Heart right ventricle (tissue), 16 donors: ENCODE results near the gene BPIFB1. TPM values are rescaled to one million over a fixed set of nuclear protein-coding genes. Genes with fewer than 3 reads are reported as not detected.

Experiments
- ATAC-seq, 8 donors: fragments of 200-7000 bp; cut with Tn5 transposase; one replicate each; pipeline ENCODE4 v1.9.1; 2020; ENCODE audit warnings: mild to moderate bottlenecking in 8 of 8, moderate library complexity in 8 of 8, moderate number of reproducible peaks in 1 of 8
- DNase-seq, 2 donors: peaks; one replicate each; pipeline ENCODE4 v3.0.0-alpha.2; 2020
- H3K27ac ChIP-seq, 10 donors: fragments of 200-600 bp; sonication (generic) in 2 of 10; one replicate each; pipeline versions ENCODE4 v1.5.0 to v1.8.0; 2020 to 2022; ENCODE audit warnings: mild to moderate bottlenecking in 3 of 10
- H3K27me3 ChIP-seq, 7 donors: fragments of 200-600 bp; one replicate each; pipeline ENCODE4 v1.8.0; 2021 to 2022; ENCODE audit warnings: mild to moderate bottlenecking in 2 of 7
- H3K36me3 ChIP-seq, 9 donors: fragments of 200-600 bp; sonication (generic) in 1 of 9; one replicate each; pipeline versions ENCODE4 v1.5.0 to v1.8.0; 2020 to 2022; ENCODE audit warnings: mild to moderate bottlenecking in 2 of 9
- H3K4me1 ChIP-seq, 9 donors: fragments of 200-600 bp; sonication (generic) in 1 of 9; one replicate each; pipeline versions ENCODE4 v1.5.0 to v1.8.0; 2020 to 2022; ENCODE audit warnings: mild to moderate bottlenecking in 4 of 9
- H3K4me3 ChIP-seq, 10 donors: fragments of 200-600 bp; sonication (generic) in 2 of 10; one replicate each; pipeline versions ENCODE4 v1.5.0 to v1.8.0; 2020 to 2022; ENCODE audit warnings: mild to moderate bottlenecking in 7 of 10, moderate library complexity in 2 of 10
- H3K9me3 ChIP-seq, 11 donors: fragments of 200-600 bp in 10 of 11; sonication (generic) in 2 of 11; one replicate each; pipeline versions ENCODE4 v1.5.0 to v1.8.0; 2013 to 2022; ENCODE audit warnings: mild to moderate bottlenecking in 2 of 11, control low read depth in 1 of 11, moderate library complexity in 1 of 11
- WGBS, 2 donors: extraction: QIAGEN DNeasy Blood & Tissue Kit; methylation state at CpG; one replicate each; pipeline ENCODE4 v1.1.7; 2013; ENCODE audit warnings: inconsistent platforms in 1 of 2; 5-methylcytosine and 5-hydroxymethylcytosine counted together
- intact Hi-C, 10 donors: fragments of 100-400 bp; cut with DNase I; formaldehyde crosslinking; loops; one replicate each; pipeline versions ENCODE4 v1.11.1 to v1.14.2; 2022
- polyA plus RNA-seq, 2 donors: library from polyadenylated mRNA; stranded (reverse); fragments of 200-250 nt; gene quantifications; one replicate each; pipeline ENCODE4 v1.2.3, GENCODE V29; 2013
- total RNA-seq, 10 donors: library from RNA; stranded (reverse); fragmentation: NEBNext Ultra II Directional in 3 of 10; extraction: Animal tissue kit (Norgen Biotek cat#: 25700) in 3 of 10; gene quantifications; one replicate each; pipeline versions ENCODE4 v1.2.1 to v1.2.4, GENCODE V29; 2021 to 2023
- TF ChIP-seq, protein P1 (sequence below), 9 donors: fragments of 200-600 bp; sonication (generic) in 2 of 9; IDR thresholded peaks; one replicate each; pipeline versions ENCODE4 v1.5.0 to v1.8.0; 2021 to 2022; ENCODE audit warnings: antibody characterized with exemption in 9 of 9, mild to moderate bottlenecking in 5 of 9, moderate library complexity in 1 of 9
- donor health status: Arrhythmogenic right ventricular cardiomyopathy.
- donor health status: ischemic (EF 13 %, LVEDD 7.1; RV severe dilation, severe dysfunction).
- donor health status: healthy with polysubstance abuse.
- donor health status: DM: no; HTN: yes; CAD: no.
- donor health status: DM: no; HTN: no; CAD: no.
- donor health status: ischemic (EF 25% LVEDD 6.9; RV normal size, moderate dysfunction).
- donor health status: ischemic (EF 25% LVEDD 5.7; RV mildly dilated, moderate dysfunction).
- donor health status: healthy.
- donor health status: DM: yes; HTN: yes; CAD: no.
- donor health status: Ischemic cardiomyopathy.
- donor health status: ischemic (EF 35%, LVEDD 5.7; RV mildly dilated, moderate dysfunction).
- donor health status: nonischemic (EF 11% LVEDD 7.7; RV severe dilation, severe dysfunction).
- donor health status: DM: yes; HTN: yes; CAD: no.
- donor health status: PGD.
- donor health status: ischemic (EF 29% LVEDD 5.4; RV normal size, mild dysfunction).
- donor health status: nonischemic (EF 23%, LVEDD 6.1; RV moderate dilation, normal function).

The BPIFB1 gene
- total and polyA plus RNA-seq, 12 donors: 0.03 TPM; not detected in 11

DNA sequence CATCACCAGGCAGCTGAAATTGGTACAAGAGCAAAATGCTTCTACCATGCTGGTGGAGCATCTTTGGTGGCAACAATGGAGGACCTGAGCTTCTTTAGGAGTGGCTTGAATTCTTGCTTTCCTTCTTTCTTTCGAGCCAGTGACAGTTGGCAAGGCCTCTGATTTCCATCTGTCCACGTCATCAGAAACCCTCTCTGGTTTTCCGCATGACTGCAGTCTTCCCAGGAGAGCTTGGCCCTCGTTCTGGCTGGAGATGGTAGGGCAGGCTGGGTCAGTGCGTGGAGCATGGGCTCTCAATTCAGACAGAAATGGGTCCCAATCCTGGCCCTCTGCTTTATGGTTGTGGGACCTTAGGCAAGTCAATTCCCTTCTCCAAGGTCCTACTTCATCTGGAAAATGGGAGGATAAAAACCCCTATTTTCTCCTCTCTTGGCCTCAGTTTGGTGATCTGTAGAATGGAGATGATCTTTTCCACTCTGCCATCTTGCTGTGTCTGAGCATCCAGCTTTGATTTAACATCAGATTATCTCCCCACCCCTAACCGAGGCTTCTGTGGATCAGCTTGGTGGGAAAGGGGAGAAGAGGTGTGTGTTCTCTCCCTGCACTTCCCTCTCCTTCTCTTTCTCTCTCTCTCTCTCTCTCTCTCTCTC is 3.6 kb upstream of the BPIFB1 start:
- H3K27me3 ChIP-seq: peaks cover 0 to 58% (median 38%) of the 10 kb centered on the region in 7 donors
- 64 to 77% methylated on average over 6 of the region's 6 CpGs for WGBS, 2 donors
- intact Hi-C loops: no loop called here

DNA sequence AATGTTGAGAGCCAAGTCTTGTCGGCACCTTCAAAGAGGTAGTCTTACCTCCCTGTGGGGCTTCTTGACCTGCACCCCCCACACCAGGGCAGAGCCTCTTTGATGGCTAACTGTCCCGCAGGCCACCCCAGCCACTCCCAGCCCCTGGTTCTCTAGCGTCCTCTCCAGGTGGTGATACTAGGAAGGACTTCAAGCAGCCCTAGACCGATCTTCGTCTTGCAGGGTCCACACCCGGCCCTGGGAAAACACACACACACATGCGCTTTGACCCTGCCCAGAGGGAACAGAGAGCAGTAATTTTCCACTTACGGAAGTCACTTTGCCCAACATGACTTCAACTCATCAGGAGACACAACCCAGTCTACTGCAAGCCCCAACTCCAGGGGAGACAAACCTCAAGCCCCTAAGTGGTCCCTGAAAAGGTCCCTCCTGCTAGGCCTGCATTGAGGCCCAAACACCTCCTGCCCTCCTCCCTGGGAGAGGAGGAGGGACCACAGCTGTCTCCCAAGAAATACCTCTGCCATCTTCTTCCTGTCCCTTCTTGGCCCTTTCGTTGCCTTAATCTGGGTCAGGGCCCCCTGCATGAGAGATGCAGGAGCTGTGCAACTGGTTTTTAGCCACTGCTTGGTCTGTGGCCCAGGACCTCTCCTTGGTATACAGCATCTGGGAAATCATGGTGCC is 2.9 kb upstream of the BPIFB1 start:
- DNase-seq (no peak), ATAC-seq (no peak)
- WGBS, 2 donors: 76 to 77% methylated on average over 9 of the region's 9 CpGs
- no peak overlapping the region for H3K27ac ChIP-seq
- H3K36me3 ChIP-seq: no peaks in the 10 kb centered on the region
- TF ChIP-seq, protein P1, sequence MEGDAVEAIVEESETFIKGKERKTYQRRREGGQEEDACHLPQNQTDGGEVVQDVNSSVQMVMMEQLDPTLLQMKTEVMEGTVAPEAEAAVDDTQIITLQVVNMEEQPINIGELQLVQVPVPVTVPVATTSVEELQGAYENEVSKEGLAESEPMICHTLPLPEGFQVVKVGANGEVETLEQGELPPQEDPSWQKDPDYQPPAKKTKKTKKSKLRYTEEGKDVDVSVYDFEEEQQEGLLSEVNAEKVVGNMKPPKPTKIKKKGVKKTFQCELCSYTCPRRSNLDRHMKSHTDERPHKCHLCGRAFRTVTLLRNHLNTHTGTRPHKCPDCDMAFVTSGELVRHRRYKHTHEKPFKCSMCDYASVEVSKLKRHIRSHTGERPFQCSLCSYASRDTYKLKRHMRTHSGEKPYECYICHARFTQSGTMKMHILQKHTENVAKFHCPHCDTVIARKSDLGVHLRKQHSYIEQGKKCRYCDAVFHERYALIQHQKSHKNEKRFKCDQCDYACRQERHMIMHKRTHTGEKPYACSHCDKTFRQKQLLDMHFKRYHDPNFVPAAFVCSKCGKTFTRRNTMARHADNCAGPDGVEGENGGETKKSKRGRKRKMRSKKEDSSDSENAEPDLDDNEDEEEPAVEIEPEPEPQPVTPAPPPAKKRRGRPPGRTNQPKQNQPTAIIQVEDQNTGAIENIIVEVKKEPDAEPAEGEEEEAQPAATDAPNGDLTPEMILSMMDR (IDR thresholded peaks at IDR 0.05): no peak
- no peaks in the 10 kb centered on the region for H3K4me1 ChIP-seq
- no peaks in the 10 kb centered on the region for H3K9me3 ChIP-seq
- peaks cover 0 to 64% (median 43%) of the 10 kb centered on the region in 7 donors for H3K27me3 ChIP-seq
- H3K4me3 ChIP-seq: no peak overlapping the region
- intact Hi-C loops: no loop called here

More for the DNA sequence above, 3.6 kb upstream of the BPIFB1 start:
- H3K27ac ChIP-seq: no peak overlapping the region
- no peaks in the 10 kb centered on the region for H3K9me3 ChIP-seq
- DNase-seq (no peak), ATAC-seq (no peak)
- TF ChIP-seq, protein P1 (IDR thresholded peaks at IDR 0.05): no peak
- H3K4me3 ChIP-seq: no peak overlapping the region
- no peaks in the 10 kb centered on the region for H3K36me3 ChIP-seq
- no peaks in the 10 kb centered on the region for H3K4me1 ChIP-seq

DNA sequence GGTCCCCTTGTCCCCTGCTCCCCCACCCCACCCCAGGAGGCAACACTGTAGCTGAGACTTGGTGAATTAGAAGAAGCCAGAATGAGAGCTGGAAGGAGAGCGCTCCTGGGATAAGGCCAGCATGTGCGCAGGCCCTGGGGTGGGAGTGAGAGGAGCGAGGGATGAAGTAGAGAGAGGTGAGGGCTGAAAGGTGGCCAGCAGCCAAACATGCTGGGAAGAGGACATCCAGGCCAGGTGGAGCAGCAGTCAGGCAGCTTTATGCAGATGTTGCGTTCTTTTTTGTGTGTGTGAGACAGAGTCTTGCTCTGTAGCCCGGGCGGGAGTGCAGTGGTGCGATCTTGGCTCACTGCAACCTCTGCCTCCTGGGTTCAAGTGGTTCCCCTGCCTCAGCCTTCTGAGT is 2.2 kb upstream of the BPIFB1 start:
- 92 to 97% methylated on average over 7 of the region's 7 CpGs for WGBS, 2 donors

DNA sequence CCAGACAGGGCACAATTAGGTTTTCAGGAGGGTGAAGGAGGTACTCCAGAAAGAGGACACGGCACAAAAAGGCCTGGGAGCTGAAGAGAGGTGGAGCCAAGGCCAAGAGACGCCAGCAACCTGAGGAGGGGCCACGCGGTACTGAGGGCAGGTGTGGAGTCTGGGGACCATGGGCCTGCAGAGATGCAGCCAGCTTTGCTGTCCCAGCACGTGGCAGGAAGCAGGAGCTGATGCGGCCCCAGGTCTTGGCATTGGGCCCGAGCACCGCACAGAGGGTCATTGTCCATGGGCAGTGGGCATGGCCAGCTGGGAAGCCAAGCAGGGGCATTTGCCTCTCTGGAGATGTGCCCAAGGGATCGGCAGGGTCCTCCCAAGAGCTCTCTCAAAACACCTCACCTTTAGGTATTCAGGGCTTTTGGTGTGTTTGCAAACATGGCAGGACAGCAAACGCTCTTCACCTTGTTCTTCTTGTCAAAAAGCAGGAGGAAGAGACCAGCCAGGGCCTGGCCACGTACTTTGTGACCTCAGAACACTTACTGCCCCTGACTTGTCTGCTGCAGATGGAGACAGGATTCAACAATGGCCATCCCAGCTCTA is 1.4 kb upstream of the BPIFB1 start:
- Histone ChIP-seq H3K9me3 (no peaks in the 10 kb centered on the region), H3K36me3 (no peaks in the 10 kb centered on the region), H3K27ac (no peak overlapping the region), H3K4me3 (no peak overlapping the region), H3K4me1 (no peaks in the 10 kb centered on the region), H3K27me3 (peaks cover 0 to 73% (median 44%) of the 10 kb centered on the region in 7 donors)
- TF ChIP-seq, protein P1 (IDR thresholded peaks at IDR 0.05): no peak
- intact Hi-C loops: no loop called here
- DNase-seq (no peak), ATAC-seq (no peak)
- WGBS, 2 donors: 65 to 68% methylated on average over 11 of the region's 11 CpGs

More for the DNA sequence above, 2.2 kb upstream of the BPIFB1 start:
- DNase-seq (no peak), ATAC-seq (no peak)
- H3K36me3 ChIP-seq: no peaks in the 10 kb centered on the region
- TF ChIP-seq, protein P1 (IDR thresholded peaks at IDR 0.05): no peak
- no peak overlapping the region for H3K27ac ChIP-seq
- intact Hi-C loops: no loop called here
- H3K4me1 ChIP-seq: no peaks in the 10 kb centered on the region
- no peak overlapping the region for H3K4me3 ChIP-seq
- H3K9me3 ChIP-seq: no peaks in the 10 kb centered on the region
- H3K27me3 ChIP-seq: peaks cover 0 to 71% (median 48%) of the 10 kb centered on the region in 7 donors
